ENCODE measurements around the gene ARHGAP44. TPM values are rescaled to one million over a fixed set of nuclear protein-coding genes. Genes with fewer than 3 reads are reported as not detected.

ARHGAP44 gene
- total and polyA plus RNA-seq, 2 experiments from 2014 or later: 5.8 to 16.4 TPM

DNA sequence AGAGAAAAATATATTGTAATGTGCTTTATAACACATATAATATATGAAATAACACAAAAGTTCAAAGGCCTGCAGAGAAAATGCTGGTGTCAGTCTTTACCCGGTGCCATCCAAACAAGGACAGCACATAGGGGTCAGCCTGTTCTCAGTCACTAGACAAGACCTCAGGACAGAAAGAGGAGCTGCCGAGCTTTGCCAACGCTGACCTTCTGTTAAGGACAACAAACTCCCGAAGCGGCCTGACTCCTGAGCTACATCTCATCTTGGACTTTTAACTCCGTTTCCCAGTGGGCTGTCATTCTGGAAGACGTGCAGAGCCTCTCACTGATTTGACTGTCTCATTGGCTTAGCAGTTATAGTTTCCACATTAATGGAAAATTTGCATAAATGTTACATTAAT lies 221.7 kb downstream of the ARHGAP44 start:
- no peaks in the 10 kb centered on the region for H3K27me3 Mint-ChIP-seq (ENCODE audit: insufficient read depth, low read depth, poor library complexity)
- peaks cover 87% of the 10 kb centered on the region for H3K36me3 ChIP-seq (ENCODE audit: insufficient read depth)
- H3K27ac Mint-ChIP-seq: no peak overlapping the region
- H3K9me3 Mint-ChIP-seq: no peaks in the 10 kb centered on the region
- DNase-seq (ENCODE audit: low spot score): no peak
- peaks cover 31% of the 10 kb centered on the region for H4K20me1 ChIP-seq (replicated peaks; ENCODE audit: insufficient read depth)
- peaks cover 11% of the 10 kb centered on the region for H3K79me2 ChIP-seq (replicated peaks; ENCODE audit: insufficient read depth)
- H3K4me1 Mint-ChIP-seq: no peaks in the 10 kb centered on the region
- no peaks in the 10 kb centered on the region for H3K4me1 ChIP-seq (ENCODE audit: insufficient read depth)
- peaks cover 89% of the 10 kb centered on the region for H3K36me3 Mint-ChIP-seq (ENCODE audit: low read depth)
- H3K4me2 ChIP-seq: no peak overlapping the region
- H3K9me2 ChIP-seq (ENCODE audit: insufficient read depth): no peaks in the 10 kb centered on the region
- no peaks in the 10 kb centered on the region for H3K27me3 ChIP-seq (ENCODE audit: insufficient read depth)
- H3K4me3 Mint-ChIP-seq: no peak overlapping the region
- H2AFZ ChIP-seq: no peak overlapping the region
- no peak overlapping the region for H3K27ac ChIP-seq (ENCODE audit: low read depth)
- no peak overlapping the region for H3K4me3 ChIP-seq
- TF ChIP-seq, protein P1, sequence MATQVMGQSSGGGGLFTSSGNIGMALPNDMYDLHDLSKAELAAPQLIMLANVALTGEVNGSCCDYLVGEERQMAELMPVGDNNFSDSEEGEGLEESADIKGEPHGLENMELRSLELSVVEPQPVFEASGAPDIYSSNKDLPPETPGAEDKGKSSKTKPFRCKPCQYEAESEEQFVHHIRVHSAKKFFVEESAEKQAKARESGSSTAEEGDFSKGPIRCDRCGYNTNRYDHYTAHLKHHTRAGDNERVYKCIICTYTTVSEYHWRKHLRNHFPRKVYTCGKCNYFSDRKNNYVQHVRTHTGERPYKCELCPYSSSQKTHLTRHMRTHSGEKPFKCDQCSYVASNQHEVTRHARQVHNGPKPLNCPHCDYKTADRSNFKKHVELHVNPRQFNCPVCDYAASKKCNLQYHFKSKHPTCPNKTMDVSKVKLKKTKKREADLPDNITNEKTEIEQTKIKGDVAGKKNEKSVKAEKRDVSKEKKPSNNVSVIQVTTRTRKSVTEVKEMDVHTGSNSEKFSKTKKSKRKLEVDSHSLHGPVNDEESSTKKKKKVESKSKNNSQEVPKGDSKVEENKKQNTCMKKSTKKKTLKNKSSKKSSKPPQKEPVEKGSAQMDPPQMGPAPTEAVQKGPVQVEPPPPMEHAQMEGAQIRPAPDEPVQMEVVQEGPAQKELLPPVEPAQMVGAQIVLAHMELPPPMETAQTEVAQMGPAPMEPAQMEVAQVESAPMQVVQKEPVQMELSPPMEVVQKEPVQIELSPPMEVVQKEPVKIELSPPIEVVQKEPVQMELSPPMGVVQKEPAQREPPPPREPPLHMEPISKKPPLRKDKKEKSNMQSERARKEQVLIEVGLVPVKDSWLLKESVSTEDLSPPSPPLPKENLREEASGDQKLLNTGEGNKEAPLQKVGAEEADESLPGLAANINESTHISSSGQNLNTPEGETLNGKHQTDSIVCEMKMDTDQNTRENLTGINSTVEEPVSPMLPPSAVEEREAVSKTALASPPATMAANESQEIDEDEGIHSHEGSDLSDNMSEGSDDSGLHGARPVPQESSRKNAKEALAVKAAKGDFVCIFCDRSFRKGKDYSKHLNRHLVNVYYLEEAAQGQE (IDR thresholded peaks at IDR 0.05; ENCODE audit: unreplicated experiment): no peak
- TF ChIP-seq, protein P2, sequence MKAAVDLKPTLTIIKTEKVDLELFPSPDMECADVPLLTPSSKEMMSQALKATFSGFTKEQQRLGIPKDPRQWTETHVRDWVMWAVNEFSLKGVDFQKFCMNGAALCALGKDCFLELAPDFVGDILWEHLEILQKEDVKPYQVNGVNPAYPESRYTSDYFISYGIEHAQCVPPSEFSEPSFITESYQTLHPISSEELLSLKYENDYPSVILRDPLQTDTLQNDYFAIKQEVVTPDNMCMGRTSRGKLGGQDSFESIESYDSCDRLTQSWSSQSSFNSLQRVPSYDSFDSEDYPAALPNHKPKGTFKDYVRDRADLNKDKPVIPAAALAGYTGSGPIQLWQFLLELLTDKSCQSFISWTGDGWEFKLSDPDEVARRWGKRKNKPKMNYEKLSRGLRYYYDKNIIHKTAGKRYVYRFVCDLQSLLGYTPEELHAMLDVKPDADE (IDR thresholded peaks at IDR 0.05): no peak
- TF ChIP-seq EZH2phosphoT487 (IDR thresholded peaks at IDR 0.05; ENCODE audit: unreplicated experiment) (no peak), EZH2 (IDR thresholded peaks at IDR 0.05; ENCODE audit: low read depth, unreplicated experiment) (no peak)
- TF ChIP-seq, protein P3, sequence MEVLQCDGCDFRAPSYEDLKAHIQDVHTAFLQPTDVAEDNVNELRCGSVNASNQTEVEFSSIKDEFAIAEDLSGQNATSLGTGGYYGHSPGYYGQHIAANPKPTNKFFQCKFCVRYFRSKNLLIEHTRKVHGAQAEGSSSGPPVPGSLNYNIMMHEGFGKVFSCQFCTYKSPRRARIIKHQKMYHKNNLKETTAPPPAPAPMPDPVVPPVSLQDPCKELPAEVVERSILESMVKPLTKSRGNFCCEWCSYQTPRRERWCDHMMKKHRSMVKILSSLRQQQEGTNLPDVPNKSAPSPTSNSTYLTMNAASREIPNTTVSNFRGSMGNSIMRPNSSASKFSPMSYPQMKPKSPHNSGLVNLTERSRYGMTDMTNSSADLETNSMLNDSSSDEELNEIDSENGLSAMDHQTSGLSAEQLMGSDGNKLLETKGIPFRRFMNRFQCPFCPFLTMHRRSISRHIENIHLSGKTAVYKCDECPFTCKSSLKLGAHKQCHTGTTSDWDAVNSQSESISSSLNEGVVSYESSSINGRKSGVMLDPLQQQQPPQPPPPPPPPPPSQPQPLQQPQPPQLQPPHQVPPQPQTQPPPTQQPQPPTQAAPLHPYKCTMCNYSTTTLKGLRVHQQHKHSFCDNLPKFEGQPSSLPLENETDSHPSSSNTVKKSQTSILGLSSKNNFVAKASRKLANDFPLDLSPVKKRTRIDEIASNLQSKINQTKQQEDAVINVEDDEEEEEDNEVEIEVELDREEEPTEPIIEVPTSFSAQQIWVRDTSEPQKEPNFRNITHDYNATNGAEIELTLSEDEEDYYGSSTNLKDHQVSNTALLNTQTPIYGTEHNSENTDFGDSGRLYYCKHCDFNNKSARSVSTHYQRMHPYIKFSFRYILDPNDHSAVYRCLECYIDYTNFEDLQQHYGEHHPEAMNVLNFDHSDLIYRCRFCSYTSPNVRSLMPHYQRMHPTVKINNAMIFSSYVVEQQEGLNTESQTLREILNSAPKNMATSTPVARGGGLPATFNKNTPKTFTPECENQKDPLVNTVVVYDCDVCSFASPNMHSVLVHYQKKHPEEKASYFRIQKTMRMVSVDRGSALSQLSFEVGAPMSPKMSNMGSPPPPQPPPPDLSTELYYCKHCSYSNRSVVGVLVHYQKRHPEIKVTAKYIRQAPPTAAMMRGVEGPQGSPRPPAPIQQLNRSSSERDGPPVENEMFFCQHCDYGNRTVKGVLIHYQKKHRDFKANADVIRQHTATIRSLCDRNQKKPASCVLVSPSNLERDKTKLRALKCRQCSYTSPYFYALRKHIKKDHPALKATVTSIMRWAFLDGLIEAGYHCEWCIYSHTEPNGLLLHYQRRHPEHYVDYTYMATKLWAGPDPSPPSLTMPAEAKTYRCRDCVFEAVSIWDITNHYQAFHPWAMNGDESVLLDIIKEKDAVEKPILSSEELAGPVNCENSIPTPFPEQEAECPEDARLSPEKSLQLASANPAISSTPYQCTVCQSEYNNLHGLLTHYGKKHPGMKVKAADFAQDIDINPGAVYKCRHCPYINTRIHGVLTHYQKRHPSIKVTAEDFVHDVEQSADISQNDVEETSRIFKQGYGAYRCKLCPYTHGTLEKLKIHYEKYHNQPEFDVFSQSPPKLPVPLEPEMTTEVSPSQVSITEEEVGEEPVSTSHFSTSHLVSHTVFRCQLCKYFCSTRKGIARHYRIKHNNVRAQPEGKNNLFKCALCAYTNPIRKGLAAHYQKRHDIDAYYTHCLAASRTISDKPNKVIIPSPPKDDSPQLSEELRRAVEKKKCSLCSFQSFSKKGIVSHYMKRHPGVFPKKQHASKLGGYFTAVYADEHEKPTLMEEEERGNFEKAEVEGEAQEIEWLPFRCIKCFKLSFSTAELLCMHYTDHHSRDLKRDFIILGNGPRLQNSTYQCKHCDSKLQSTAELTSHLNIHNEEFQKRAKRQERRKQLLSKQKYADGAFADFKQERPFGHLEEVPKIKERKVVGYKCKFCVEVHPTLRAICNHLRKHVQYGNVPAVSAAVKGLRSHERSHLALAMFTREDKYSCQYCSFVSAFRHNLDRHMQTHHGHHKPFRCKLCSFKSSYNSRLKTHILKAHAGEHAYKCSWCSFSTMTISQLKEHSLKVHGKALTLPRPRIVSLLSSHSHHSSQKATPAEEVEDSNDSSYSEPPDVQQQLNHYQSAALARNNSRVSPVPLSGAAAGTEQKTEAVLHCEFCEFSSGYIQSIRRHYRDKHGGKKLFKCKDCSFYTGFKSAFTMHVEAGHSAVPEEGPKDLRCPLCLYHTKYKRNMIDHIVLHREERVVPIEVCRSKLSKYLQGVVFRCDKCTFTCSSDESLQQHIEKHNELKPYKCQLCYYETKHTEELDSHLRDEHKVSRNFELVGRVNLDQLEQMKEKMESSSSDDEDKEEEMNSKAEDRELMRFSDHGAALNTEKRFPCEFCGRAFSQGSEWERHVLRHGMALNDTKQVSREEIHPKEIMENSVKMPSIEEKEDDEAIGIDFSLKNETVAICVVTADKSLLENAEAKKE (CRISPR knock-in tag; IDR thresholded peaks at IDR 0.05): no peak
- TF ChIP-seq, protein P4, sequence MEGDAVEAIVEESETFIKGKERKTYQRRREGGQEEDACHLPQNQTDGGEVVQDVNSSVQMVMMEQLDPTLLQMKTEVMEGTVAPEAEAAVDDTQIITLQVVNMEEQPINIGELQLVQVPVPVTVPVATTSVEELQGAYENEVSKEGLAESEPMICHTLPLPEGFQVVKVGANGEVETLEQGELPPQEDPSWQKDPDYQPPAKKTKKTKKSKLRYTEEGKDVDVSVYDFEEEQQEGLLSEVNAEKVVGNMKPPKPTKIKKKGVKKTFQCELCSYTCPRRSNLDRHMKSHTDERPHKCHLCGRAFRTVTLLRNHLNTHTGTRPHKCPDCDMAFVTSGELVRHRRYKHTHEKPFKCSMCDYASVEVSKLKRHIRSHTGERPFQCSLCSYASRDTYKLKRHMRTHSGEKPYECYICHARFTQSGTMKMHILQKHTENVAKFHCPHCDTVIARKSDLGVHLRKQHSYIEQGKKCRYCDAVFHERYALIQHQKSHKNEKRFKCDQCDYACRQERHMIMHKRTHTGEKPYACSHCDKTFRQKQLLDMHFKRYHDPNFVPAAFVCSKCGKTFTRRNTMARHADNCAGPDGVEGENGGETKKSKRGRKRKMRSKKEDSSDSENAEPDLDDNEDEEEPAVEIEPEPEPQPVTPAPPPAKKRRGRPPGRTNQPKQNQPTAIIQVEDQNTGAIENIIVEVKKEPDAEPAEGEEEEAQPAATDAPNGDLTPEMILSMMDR (conservative IDR thresholded peaks at IDR 0.05; ENCODE audit: low read depth in 2 of 2): no peak
- H3F3A ChIP-seq (replicated peaks; ENCODE audit: low read depth): no peaks in the 10 kb centered on the region
- no peak for ATAC-seq

Data from GM23338 (cell line).